Measurements from ENCODE around the gene PEAK3. TPM values are rescaled to one million over a fixed set of nuclear protein-coding genes. Genes with fewer than 3 reads are reported as not detected.

PEAK3 gene
- total and polyA plus RNA-seq, 9 of the 15 experiments (the other 6 are each of a cell fraction or from before 2014, with no cell fraction given): 0.07 to 0.40 TPM; not detected in 7

DNA sequence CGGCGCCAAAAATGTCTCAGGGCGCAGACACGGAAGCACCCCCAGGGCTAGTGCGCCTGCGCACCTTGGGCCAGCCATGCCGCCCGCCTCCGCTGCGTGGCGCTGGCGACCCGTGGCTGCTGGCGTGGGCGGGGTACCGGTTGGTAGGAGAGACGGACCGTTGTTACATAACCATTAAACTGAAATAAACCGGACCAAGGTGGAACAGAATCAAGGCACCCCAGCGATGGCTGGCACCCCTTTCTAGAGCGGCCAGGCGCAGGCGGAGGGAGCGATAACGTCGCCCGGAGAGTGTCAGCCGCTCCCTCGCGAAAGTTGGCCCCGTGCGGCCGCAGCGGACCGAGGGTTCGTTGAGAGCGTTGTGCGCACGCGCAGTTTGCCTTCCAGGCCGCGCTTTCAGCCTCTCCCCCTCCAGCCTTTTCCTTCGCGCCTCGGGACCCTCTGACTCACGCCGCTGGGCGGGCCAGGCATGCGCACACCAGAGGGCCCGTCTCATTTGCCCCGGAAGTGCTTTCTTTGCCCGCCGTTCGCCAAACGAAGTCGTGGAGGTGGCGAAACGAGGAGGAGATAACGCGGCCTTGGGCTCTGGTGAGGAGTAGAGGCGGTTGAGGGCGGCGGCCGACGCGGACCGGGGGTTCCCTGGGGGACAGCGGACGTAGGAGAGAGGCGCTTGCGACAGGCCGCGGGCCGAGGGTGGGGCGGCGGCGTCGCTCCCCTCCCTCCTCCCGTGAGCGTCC is 45.5 kb downstream of the PEAK3 start, which contains the start of the genes PLEKHJ1 and SF3A2 (continued):
- TF ChIP-seq, protein P1, sequence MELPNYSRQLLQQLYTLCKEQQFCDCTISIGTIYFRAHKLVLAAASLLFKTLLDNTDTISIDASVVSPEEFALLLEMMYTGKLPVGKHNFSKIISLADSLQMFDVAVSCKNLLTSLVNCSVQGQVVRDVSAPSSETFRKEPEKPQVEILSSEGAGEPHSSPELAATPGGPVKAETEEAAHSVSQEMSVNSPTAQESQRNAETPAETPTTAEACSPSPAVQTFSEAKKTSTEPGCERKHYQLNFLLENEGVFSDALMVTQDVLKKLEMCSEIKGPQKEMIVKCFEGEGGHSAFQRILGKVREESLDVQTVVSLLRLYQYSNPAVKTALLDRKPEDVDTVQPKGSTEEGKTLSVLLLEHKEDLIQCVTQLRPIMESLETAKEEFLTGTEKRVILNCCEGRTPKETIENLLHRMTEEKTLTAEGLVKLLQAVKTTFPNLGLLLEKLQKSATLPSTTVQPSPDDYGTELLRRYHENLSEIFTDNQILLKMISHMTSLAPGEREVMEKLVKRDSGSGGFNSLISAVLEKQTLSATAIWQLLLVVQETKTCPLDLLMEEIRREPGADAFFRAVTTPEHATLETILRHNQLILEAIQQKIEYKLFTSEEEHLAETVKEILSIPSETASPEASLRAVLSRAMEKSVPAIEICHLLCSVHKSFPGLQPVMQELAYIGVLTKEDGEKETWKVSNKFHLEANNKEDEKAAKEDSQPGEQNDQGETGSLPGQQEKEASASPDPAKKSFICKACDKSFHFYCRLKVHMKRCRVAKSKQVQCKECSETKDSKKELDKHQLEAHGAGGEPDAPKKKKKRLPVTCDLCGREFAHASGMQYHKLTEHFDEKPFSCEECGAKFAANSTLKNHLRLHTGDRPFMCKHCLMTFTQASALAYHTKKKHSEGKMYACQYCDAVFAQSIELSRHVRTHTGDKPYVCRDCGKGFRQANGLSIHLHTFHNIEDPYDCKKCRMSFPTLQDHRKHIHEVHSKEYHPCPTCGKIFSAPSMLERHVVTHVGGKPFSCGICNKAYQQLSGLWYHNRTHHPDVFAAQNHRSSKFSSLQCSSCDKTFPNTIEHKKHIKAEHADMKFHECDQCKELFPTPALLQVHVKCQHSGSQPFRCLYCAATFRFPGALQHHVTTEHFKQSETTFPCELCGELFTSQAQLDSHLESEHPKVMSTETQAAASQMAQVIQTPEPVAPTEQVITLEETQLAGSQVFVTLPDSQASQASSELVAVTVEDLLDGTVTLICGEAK (IDR thresholded peaks at IDR 0.05): peak; percentile 94
- TF ChIP-seq, protein P1 (CRISPR knock-in tag; IDR thresholded peaks at IDR 0.05): no peak
- TF ChIP-seq HDAC8 (tag; IDR thresholded peaks at IDR 0.05) (peak; percentile 77; the same call in 1 of the 2 replicates), PRPF4 (IDR thresholded peaks at IDR 0.05; ENCODE audit: insufficient read depth, low read depth, low read length, poor library complexity, severe bottlenecking) (peak; percentile 54), FOXA1 (IDR thresholded peaks at IDR 0.05; ENCODE audit: borderline replicate concordance) (no peak), MEF2D (tag; conservative IDR thresholded peaks at IDR 0.05; ENCODE audit: low read depth) (no peak), ZNF766 (CRISPR knock-in tag; conservative IDR thresholded peaks at IDR 0.05) (peak; percentile 89), ZNF239 (CRISPR knock-in tag; IDR thresholded peaks at IDR 0.05) (no peak), PTBP1 (IDR thresholded peaks at IDR 0.05; ENCODE audit: low read depth, low read length) (no peak), ZFP30 (CRISPR knock-in tag; IDR thresholded peaks at IDR 0.05; ENCODE audit: borderline replicate concordance) (no peak), PHF8 (IDR thresholded peaks at IDR 0.05; ENCODE audit: borderline replicate concordance, low read length) (peak; percentile 82), TAF7 (tag; IDR thresholded peaks at IDR 0.05) (peak; percentile 24; the same call in 1 of the 2 replicates), ZNF644 (tag; IDR thresholded peaks at IDR 0.05; ENCODE audit: low read depth) (peak; percentile 40; the same call in 1 of the 2 replicates)
- TF ChIP-seq, protein P2, sequence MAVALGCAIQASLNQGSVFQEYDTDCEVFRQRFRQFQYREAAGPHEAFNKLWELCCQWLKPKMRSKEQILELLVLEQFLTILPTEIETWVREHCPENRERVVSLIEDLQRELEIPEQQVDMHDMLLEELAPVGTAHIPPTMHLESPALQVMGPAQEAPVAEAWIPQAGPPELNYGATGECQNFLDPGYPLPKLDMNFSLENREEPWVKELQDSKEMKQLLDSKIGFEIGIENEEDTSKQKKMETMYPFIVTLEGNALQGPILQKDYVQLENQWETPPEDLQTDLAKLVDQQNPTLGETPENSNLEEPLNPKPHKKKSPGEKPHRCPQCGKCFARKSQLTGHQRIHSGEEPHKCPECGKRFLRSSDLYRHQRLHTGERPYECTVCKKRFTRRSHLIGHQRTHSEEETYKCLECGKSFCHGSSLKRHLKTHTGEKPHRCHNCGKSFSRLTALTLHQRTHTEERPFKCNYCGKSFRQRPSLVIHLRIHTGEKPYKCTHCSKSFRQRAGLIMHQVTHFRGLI (CRISPR knock-in tag; IDR thresholded peaks at IDR 0.05): no peak
- TF ChIP-seq, protein P3, sequence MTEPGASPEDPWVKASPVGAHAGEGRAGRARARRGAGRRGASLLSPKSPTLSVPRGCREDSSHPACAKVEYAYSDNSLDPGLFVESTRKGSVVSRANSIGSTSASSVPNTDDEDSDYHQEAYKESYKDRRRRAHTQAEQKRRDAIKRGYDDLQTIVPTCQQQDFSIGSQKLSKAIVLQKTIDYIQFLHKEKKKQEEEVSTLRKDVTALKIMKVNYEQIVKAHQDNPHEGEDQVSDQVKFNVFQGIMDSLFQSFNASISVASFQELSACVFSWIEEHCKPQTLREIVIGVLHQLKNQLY (CRISPR knock-in tag; conservative IDR thresholded peaks at IDR 0.05): 0 out of 4 replicates have a peak, but pooled peaks of 1 of the 2 experiments have one; percentile 35
